Mesendoderm (in vitro differentiated cells): ENCODE data around the gene FASN.

Experiments
- DNase-seq: peaks from one replicate; pipeline ENCODE4 v3.0.0; 2013
- H2AK5ac ChIP-seq: 2 replicates; pipeline ENCODE4 v1.6.1; 2013; ENCODE audit warnings: low read length, inconsistent platforms
- H2BK120ac ChIP-seq: 2 replicates; pipeline ENCODE4 v1.6.1; 2013; ENCODE audit warnings: low read depth, mild to moderate bottlenecking, low read length, moderate library complexity, mixed read lengths
- H2BK15ac ChIP-seq: replicated peaks from 2 replicates; pipeline ENCODE4 v1.6.1; 2013; ENCODE audit warnings: low read depth, mild to moderate bottlenecking, moderate library complexity
- H2BK5ac ChIP-seq: 2 replicates; pipeline ENCODE4 v1.6.1; 2013; ENCODE audit warnings: low read length, inconsistent platforms
- H3K18ac ChIP-seq: 2 replicates; pipeline ENCODE4 v1.6.1; 2013; ENCODE audit warnings: mild to moderate bottlenecking, low read length, mixed read lengths
- H3K23ac ChIP-seq: one replicate; pipeline ENCODE4 v1.6.1; 2013; ENCODE audit warnings: low read length
- H3K27ac ChIP-seq: 2 replicates; pipeline ENCODE4 v1.5.1; 2013; ENCODE audit warnings: low read depth, mild to moderate bottlenecking, inconsistent platforms, low read length, moderate library complexity
- H3K27me3 ChIP-seq: 2 replicates; pipeline ENCODE4 v1.6.1; 2013; ENCODE audit warnings: low read length, control low read depth, mild to moderate bottlenecking, inconsistent platforms; ENCODE audit not compliant: insufficient read depth, poor library complexity
- H3K36me3 ChIP-seq: 2 replicates; pipeline ENCODE4 v1.6.1; 2013; ENCODE audit warnings: low read length, inconsistent platforms; ENCODE audit not compliant: control insufficient read depth, insufficient read depth
- H3K4ac ChIP-seq: one replicate; pipeline ENCODE4 v1.6.1; 2013; ENCODE audit warnings: low read depth, mild to moderate bottlenecking, low read length, moderate library complexity
- H3K4me1 ChIP-seq: 2 replicates; pipeline ENCODE4 v1.6.1; 2013; ENCODE audit warnings: low read depth, low read length, inconsistent platforms; ENCODE audit not compliant: control insufficient read depth
- H3K4me2 ChIP-seq: 2 replicates; pipeline ENCODE4 v1.6.1; 2013; ENCODE audit warnings: low read length
- H3K4me3 ChIP-seq: 2 replicates; pipeline ENCODE4 v1.5.1; 2013; ENCODE audit warnings: mild to moderate bottlenecking, low read length
- H3K56ac ChIP-seq: one replicate; pipeline ENCODE4 v1.6.1; 2013; ENCODE audit warnings: low read length
- H3K79me1 ChIP-seq: 2 replicates; pipeline ENCODE4 v1.6.1; 2013; ENCODE audit warnings: low read length, inconsistent platforms
- H3K79me2 ChIP-seq: 2 replicates; pipeline ENCODE4 v1.6.1; 2013; ENCODE audit warnings: mild to moderate bottlenecking, low read length; ENCODE audit not compliant: control insufficient read depth, insufficient read depth
- H3K9ac ChIP-seq: 2 replicates; pipeline ENCODE4 v1.6.1; 2013; ENCODE audit warnings: low read length, inconsistent platforms
- H4K5ac ChIP-seq: one replicate; pipeline ENCODE4 v1.6.1; 2013; ENCODE audit warnings: low read length
- H4K8ac ChIP-seq: one replicate; pipeline ENCODE4 v1.6.1; 2013; ENCODE audit warnings: low read depth, mild to moderate bottlenecking, control low read depth, low read length, moderate library complexity
- WGBS: extraction: QIAGEN DNeasy Blood & Tissue Kit; methylation state at CpG from one replicate; pipeline ENCODE4 v1.1.7; 2013; ENCODE audit warnings: low lambda C conversion rate, missing lambda C conversion rate; ENCODE audit not compliant: insufficient coverage; ENCODE audit errors: extremely low coverage; 5-methylcytosine and 5-hydroxymethylcytosine counted together

The FASN gene

DNA sequence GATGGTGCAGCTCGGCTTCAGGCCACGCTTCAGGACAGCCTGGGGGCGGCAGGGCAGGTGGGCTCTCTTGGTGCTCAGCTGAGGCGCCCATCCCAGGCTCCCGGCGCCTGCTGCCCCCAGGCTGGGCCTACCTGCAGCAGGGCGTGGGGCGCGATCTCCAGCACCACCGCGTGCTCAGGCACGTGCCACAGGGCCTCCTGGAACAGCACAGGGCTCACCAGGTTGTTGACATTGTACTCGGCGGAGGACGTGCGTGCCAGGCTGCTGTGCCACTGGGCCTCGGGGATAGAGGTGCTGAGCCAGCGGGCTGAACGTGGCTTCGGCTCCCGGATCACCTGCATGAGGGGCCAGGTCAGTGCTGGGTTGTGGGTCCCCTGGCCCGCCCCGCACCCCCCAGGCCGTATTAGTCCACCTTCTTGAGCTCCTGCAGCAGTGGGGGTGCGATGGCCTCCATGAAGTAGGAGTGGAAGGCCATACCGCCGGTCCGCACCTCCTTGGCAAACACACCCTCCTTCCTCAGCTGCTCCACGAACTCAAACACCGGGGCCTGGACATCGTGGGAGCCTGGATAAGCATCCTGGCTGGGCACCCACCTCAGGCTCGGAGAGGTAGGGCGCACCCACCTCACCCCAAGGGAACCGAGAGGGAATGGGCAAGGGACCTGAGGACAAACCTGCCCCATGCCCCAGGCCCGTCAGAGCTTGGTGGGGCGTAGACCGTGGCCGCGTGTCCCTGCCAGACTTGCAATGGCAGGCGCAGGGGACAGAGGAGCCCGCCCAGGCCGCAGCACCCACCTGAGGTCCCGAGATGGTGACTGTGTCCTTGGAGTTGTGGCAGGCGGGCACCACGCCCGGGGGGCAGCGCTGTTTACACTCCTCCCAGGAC lies 9.0 kb downstream of the FASN start:
- Histone ChIP-seq H4K8ac (no peak overlapping the region), H3K27ac (no peak overlapping the region), H2BK15ac (no peak overlapping the region), H3K79me2 (peaks cover 25% of the 10 kb centered on the region), H3K18ac (no peak overlapping the region), H3K56ac (no peak overlapping the region), H3K4me2 (no peak overlapping the region), H3K36me3 (peaks cover 63% of the 10 kb centered on the region), H2BK120ac (no peak overlapping the region), H3K27me3 (no peaks in the 10 kb centered on the region), H3K4ac (no peak overlapping the region), H2AK5ac (no peak overlapping the region), H3K9ac (no peak overlapping the region), H3K4me1 (no peaks in the 10 kb centered on the region), H3K23ac (no peak overlapping the region), H3K4me3 (no peak overlapping the region), H3K79me1 (peaks cover 23% of the 10 kb centered on the region), H2BK5ac (no peak overlapping the region), H4K5ac (no peak overlapping the region)
- no CpG with 5 or more reads among the region's 47 CpGs for WGBS
- DNase-seq: no peak

- H3K4me3 ChIP-seq: no peak overlapping the region
- H3K4ac ChIP-seq: no peak overlapping the region
- H2BK120ac ChIP-seq: no peak overlapping the region
- DNase-seq: no peak
- no peak overlapping the region for H4K8ac ChIP-seq
- H3K79me1 ChIP-seq: peaks cover 19% of the 10 kb centered on the region
- peaks cover 17% of the 10 kb centered on the region for H3K79me2 ChIP-seq
- no CpG with 5 or more reads among the region's 48 CpGs for WGBS
- H3K9ac ChIP-seq: no peak overlapping the region
- no peaks in the 10 kb centered on the region for H3K4me1 ChIP-seq
- no peak overlapping the region for H3K4me2 ChIP-seq
- no peak overlapping the region for H2AK5ac ChIP-seq
- H2BK15ac ChIP-seq: no peak overlapping the region
- H3K27ac ChIP-seq: no peak overlapping the region
- no peaks in the 10 kb centered on the region for H3K27me3 ChIP-seq
- no peak overlapping the region for H3K18ac ChIP-seq
- H2BK5ac ChIP-seq: no peak overlapping the region
- no peak overlapping the region for H4K5ac ChIP-seq
- H3K23ac ChIP-seq: no peak overlapping the region
- H3K56ac ChIP-seq: no peak overlapping the region
- peaks cover 65% of the 10 kb centered on the region for H3K36me3 ChIP-seq
Measured at GRCh38 chr17:82087961-82088837, 9.8 kb downstream of the FASN start.

DNA sequence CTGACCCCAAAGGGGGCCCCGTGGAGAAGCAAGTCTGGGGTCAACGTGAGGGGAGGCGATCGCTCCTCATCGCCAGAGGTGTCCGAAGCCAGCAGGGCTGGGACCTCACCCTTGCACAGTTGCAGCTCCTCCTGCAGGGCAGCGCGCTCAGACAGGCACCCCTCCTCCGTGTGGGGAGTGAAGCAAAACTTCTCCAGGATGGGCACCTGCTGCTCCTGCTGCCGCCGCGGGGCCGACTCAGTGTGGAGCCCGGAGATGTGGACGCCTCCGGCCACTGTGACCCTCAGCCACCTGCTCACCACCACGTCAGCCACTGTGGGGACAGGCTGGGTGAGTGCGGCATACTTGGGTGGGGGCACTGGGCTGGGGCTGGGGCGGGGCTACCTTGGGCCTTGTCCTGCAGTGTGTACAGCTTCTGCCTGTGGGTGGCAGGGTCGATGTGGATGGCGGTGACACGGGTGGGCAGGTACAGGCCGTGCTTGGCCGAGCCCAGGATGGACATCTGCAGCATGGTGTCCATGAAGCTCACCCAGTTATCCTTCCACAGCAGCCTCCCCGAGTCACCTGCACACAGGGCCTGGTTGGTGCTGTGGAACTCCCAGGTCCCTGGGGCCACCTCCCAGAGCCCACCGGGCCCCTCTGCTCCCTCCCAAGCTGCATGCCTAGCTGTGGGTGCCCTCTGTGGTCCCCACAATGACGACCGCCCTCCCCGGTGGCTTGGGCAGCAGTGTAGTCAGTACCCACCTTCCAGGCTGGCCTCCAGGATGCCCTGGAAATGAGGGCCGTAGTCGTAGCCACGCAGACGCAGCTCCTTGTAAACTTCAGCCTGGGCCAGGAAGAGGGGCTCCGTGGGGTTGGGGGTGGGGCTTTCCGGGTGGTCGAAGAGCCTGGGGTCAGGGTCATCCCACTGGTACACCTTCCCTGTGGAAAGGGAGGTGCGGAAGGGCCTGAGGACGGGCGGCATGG lies 10.8 kb downstream of the FASN start:
- Histone ChIP-seq H3K36me3 (peaks cover 68% of the 10 kb centered on the region), H3K4ac (no peak overlapping the region), H4K5ac (no peak overlapping the region)

DNA sequence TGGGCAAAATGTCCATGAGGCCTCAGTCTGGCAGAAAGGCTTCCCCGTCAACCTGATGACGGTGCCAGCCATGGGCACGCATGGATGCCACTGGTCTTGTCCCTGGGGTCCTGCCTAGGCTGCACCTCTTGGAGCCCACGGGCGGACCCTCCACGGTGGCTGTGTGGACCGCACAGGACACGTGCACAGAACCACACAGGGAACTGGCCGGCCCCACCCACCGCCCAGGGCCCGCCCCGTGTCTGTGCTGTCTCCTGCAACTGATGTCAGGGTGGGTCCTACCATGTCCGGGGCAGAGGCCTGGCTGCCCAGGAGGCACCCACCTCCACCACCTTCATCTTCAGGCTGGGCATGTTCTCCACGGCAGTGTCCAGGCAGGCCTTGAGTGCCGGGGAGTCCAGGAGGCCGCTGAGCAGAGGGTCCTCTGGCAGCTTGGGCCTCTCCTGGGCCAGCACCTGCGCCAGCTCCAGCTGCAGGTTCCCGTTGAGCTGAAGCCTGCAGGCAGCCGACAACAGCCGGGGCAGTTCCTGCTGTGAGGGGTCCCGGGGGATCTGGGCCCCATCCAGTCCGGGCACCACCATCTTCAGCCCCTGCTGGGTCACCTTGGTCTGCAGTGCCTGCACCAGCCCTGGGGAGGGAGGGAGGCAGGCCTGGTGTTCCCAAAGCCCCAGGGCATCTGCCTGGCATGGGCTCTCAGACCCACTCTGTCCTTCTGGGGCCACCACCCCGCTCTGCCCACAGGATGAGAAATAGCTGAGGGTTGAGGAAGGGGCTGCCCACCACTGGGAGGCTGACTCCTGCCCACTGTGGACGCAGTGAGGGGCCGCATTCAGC lies 11.9 kb downstream of the FASN start:
- no CpG with 5 or more reads among the region's 25 CpGs for WGBS
- Histone ChIP-seq H3K4me2 (no peak overlapping the region), H2BK120ac (no peak overlapping the region), H2AK5ac (no peak overlapping the region), H4K8ac (no peak overlapping the region), H3K79me2 (peaks cover 9% of the 10 kb centered on the region), H3K4ac (no peak overlapping the region), H3K56ac (no peak overlapping the region), H3K27ac (no peak overlapping the region), H3K27me3 (no peaks in the 10 kb centered on the region), H2BK15ac (no peak overlapping the region), H3K4me3 (no peak overlapping the region), H3K4me1 (no peaks in the 10 kb centered on the region), H3K23ac (no peak overlapping the region), H4K5ac (no peak overlapping the region), H3K36me3 (peaks cover 68% of the 10 kb centered on the region), H3K18ac (no peak overlapping the region), H3K9ac (no peak overlapping the region), H2BK5ac (no peak overlapping the region), H3K79me1 (peaks cover 14% of the 10 kb centered on the region)
- no peak for DNase-seq

More for the DNA sequence above, 10.8 kb downstream of the FASN start:
- Histone ChIP-seq H3K23ac (no peak overlapping the region), H2BK15ac (no peak overlapping the region), H2BK5ac (no peak overlapping the region), H3K4me1 (no peaks in the 10 kb centered on the region), H3K18ac (no peak overlapping the region), H3K4me2 (no peak overlapping the region), H3K79me1 (peaks cover 18% of the 10 kb centered on the region), H3K56ac (no peak overlapping the region), H2BK120ac (no peak overlapping the region), H3K79me2 (peaks cover 15% of the 10 kb centered on the region), H3K9ac (no peak overlapping the region), H3K4me3 (no peak overlapping the region), H4K8ac (no peak overlapping the region), H3K27me3 (no peaks in the 10 kb centered on the region), H3K27ac (no peak overlapping the region), H2AK5ac (no peak overlapping the region)
- no peak for DNase-seq
- WGBS: no CpG with 5 or more reads among the region's 39 CpGs
